NCI-H2107 treated with DMSO at 0.1 percent for 48 hours (cell line): ENCODE measurements around the gene TRAF5.

ENCODE experiments used
- DNase-seq: peaks from one replicate; lab custom pipeline; 2025; ENCODE audit not compliant: unreplicated experiment; lab: John Stamatoyannopoulos, UW

The TRAF5 gene

GRCh38 chr1:211327346-211327921 is 801 bp downstream of the TRAF5 start:
- DNase-seq, result no peak

GRCh38 chr1:211328084-211328694 is 1.6 kb downstream of the TRAF5 start:
- DNase-seq, result no peak

GRCh38 chr1:211328866-211329475 is 2.3 kb downstream of the TRAF5 start:
- no peak for DNase-seq

- peak; percentile 48 for DNase-seq
Measured at GRCh38 chr1:211329764-211330201, 3.1 kb downstream of the TRAF5 start.

- no peak for DNase-seq
Measured at GRCh38 chr1:211330282-211330936, 3.8 kb downstream of the TRAF5 start.

- DNase-seq, result no peak
Measured at GRCh38 chr1:211331011-211331709, 4.5 kb downstream of the TRAF5 start.

GRCh38 chr1:211332036-211332616 is 5.5 kb downstream of the TRAF5 start:
- DNase-seq, result no peak

- DNase-seq, result no peak
Measured at GRCh38 chr1:211332830-211333229, 6.2 kb downstream of the TRAF5 start.

- DNase-seq, result no peak
Measured at GRCh38 chr1:211333906-211334305, 7.3 kb downstream of the TRAF5 start.

GRCh38 chr1:211334986-211335385 is 8.4 kb downstream of the TRAF5 start:
- DNase-seq, result no peak

- no peak for DNase-seq
Measured at GRCh38 chr1:211335522-211336157, 9.0 kb downstream of the TRAF5 start.

GRCh38 chr1:211336161-211336560 is 9.5 kb downstream of the TRAF5 start:
- DNase-seq, result no peak

- DNase-seq, result no peak
Measured at GRCh38 chr1:211336775-211337174, 10.1 kb downstream of the TRAF5 start.

GRCh38 chr1:211337430-211338223 is 11.0 kb downstream of the TRAF5 start:
- DNase-seq, result no peak

- no peak for DNase-seq
Measured at GRCh38 chr1:211338224-211338620, 11.6 kb downstream of the TRAF5 start.

GRCh38 chr1:211339631-211340041 is 13.0 kb downstream of the TRAF5 start:
- no peak for DNase-seq

GRCh38 chr1:211340622-211341507 is 14.2 kb downstream of the TRAF5 start:
- no peak for DNase-seq

- DNase-seq, result no peak
Measured at GRCh38 chr1:211341999-211342398, 15.4 kb downstream of the TRAF5 start.

- no peak for DNase-seq
Measured at GRCh38 chr1:211343607-211344006, 17.0 kb downstream of the TRAF5 start.
